Testis (tissue), 2 donors: ENCODE measurements around the gene KCNJ10.

ENCODE experiments used
- CTCF ChIP-seq, 3 experiments: fragments of 450-650 bp in 2 of 3; fragments of 200-600 bp in 1 of 3; sonication (generic) in 1 of 3; IDR thresholded peaks; one replicate each; pipeline ENCODE4 v1.5.1; 2016 to 2019; ENCODE audit warnings: antibody characterized with exemption in 3 of 3, mild to moderate bottlenecking in 2 of 3, moderate library complexity in 1 of 3
- POLR2A ChIP-seq: fragments of 450-650 bp; IDR thresholded peaks from one replicate; pipeline ENCODE4 v1.6.1; 2017; ENCODE audit warnings: antibody characterized with exemption, mild to moderate bottlenecking, moderate library complexity

- TF ChIP-seq CTCF (IDR thresholded peaks at IDR 0.05): no peak
- TF ChIP-seq POLR2A: no peak
Measured at GRCh38 chr1:160069460-160070231, at the start of gene KCNJ10.
